HL-60/S4 treated with retinoic acid at 250 ng/mL for 4 days and 3 days (cell line): ENCODE results near the gene FAM186B.
"Not testable (repeated sequence)": the region's sequence is repeated elsewhere in the genome, so short reads cannot be mapped to it uniquely, and the experiment has no call there.

Source experiments
- in situ Hi-C: fragments of 300-500 bp; cut with MboI; formaldehyde crosslinking; loops from 2 replicates; pipeline ENCODE4 v1.7.0; 2022; ENCODE audit warnings: low sequenced_read_pairs

Gene FAM186B

DNA sequence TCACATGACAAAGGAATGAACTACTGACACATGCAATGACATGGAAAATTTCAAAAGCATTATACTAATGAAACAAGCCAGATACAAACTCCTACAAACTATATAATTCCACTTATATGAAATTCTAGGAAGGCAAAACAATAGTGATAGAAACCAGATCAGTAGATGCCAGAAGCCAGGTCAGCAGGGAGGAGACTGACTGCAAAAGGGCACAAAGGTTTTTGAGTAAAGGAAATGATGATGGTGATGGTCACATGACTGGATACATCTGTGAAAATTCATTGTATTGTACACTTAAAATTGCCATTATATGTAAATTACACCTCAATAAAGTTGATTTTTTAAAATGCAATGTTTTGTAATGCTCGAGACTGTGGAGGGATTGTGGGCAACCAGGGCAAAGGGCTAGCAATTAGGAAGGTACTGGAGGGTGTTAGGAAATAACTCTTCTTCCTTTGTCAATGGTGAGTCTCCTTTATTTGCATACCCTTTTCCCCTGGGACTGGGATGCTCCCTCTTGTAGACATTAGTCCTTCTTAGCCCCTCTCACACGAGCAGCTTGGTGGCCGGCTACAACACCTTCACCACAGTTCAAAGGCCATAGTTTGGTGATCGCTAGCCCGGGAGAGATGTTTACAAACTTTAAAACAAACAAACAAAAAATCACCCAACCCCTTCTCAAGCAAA is 11.2 kb upstream of the FAM186B start:
- in situ Hi-C loops: no loop called here

DNA sequence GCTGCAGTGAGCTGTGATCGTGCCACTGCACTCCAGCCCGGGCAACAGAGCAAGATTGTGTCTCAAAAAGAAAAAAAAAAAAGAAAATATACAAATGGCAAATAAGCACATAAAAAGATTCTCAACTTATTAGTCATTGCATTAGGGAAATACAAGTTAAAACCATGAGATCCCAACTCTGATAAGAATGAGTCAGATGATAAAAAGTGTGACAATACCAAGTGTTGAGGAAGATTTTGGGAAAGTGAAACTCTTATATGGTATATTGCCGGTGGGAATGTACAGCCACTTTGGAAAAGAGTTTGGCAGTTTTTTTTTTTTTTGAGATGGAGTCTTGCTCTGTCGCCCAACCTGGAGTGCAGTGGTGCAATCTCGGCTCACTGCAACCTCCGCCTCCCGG is 10.3 kb upstream of the FAM186B start:
- in situ Hi-C loops: no loop called here

DNA sequence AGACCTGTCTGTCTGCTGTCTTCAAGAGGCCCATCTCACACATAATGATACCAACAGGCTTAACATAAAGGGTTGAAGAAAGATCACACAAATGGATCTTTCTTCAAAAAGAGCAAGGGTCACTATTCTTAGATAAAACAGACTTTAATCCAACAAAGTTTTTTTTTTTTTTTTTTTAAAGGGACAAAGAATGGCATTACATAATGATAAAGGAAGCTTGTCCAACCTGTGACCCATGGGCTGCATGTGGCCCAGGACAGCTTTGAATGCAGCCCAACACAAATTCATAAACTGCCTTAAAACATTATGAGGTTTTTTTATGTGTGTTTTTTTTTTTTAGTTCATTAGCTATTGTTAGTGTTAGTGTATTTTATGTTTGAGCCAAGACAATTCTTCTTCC is 6.8 kb upstream of the FAM186B start:
- in situ Hi-C loops: no loop called here

DNA sequence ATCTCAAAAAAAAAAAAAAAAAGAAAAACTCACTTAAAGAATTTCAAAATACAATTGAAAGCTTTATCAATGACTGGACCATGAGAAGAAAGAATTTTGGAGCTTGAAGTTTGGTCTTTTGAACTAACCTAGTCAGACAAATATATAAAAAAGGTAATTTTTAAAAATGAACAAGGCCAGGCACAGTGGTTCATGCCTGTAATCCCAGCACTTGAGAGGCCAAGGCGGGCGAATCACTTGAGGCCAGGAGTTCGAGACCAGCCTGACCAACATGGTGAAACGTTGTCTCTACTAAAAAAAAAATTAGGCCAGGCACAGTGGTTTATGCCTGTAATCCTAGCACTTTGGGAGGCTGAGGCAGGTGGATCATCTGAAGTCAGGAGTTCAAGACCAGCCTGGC is 5.3 kb upstream of the FAM186B start:
- in situ Hi-C loops: not testable (repeated sequence)

DNA sequence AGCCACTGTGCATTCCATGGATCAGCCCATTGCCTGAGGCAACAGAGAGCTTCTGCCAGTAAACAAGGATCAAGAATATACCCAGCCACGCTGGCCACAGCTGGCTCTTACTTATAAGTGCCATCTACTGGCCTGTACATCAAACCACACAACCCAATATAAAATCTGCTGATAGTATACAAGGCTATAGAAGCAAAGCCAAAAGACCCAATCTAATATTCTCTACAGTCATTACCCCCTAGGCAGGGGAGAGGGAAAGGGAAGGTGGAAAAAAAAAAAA is 4.4 kb upstream of the FAM186B start:
- in situ Hi-C loops: no loop called here

DNA sequence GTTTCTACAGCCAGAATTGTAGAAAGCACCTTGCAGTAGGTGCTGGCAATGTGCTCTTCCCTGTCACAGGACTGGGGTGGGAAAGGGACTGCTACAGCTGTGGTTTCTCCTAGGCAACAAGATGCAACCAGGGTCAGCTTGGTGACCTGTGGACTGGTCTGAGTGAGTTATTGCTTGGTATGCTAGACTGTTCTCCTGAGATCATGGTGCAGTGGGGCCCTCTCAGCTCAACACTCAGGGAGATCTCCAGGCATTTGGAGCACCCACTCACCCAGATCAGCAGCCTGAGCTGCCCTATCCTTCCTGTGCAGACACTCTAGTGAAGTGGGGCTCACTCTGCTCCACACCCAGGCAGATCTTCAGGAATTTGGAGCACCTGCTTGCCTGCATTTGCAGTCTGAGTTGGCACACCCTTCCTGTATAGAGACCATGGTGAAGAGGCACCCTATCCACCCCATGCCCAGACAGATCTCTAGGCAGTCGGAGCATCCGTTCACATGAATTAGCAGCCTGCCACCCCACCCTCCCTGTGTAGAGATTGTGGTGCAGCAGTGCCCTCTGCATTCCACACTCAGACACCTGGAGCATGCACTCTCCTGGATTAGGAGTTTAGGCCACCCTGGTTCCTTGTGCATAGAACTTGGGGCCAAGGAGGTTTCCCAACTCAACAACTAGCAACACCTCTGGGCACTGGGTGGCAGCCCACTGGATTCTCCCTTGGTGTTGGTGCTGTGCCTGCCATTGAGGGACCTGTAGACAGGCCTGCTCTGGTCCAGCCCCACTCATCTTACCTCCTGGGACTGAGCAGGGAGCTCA is 3.8 kb upstream of the FAM186B start:
- in situ Hi-C loops: no loop called here

DNA sequence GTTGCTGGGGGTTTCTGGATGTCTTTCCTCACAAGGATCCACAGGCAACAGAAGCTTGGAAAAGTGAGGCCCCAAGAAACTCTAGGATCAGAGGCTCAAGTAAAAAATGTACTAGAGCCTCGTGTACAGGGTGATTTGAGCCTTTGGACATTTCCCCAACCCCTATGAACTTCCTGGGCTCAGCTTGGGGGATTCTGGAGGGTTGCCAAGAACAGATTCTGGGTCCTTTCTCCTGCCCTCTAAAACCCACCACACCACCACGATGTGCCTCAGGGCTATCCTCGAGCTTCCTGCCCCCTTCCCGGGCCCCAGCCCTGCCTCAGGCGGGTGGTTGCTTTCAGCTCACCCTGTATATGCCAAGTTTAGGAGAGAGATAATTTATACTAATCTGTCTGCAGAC is 583 bp downstream of the FAM186B start:
- in situ Hi-C loops: no loop called here

DNA sequence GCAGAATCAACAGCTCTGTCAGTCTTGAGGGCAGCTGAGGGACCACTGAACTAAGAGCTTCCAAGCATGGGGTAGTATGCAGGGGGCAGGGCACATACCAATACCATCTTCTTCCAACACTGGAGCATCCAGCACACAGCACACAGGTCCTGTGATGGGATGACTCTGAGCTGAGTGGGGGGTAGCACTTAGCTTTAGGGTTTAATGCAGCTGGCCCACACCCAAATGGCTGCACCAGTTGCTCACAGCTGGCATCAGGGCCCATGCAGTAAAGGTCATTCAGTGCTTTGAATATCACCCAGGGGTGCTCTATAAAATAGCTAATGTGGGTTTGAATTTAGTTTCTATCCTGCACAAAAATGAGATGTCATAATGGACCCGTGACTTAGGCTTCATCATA is 1.7 kb downstream of the FAM186B start:
- in situ Hi-C loops: no loop called here

DNA sequence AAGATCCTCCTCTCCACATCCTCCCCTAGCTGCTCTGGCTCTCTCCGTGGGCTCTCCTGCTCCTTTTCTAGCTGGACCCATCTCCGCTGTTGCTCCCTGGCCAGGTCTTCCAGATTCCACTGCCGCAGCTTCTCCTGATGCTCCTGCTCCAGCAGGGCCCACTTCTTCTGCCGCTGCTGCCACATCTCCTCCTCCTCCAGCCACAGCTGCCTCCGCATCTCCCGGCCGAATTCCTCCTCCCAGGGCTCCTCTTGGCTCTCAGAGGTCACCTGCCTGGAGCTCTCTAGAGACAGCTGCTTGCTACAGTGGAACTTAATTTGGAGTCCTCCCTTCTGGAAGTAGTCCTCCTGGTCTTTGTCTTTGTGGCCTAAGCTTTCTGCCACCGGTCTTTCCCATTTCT is 5.5 kb downstream of the FAM186B start:
- in situ Hi-C loops: no loop called here

DNA sequence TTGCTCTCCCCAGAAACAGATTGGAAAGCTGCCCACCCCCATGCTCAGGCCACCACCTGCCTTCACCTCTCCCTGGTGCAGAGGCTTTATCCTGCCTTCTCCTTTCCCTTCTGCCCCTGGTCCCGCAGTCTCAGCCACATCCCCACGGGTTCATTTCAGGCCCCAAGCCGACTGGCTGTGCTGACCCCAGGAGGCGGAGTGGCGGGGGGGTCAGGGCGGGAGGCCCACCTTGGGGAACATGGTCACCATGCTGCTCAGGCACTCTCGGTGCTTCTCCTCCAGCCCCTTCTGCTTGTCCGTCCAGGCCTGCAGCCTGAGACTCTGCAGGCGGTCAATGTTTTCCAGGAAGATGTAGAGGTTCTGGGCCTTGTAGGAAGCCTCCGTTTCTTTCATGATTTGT is 6.9 kb downstream of the FAM186B start:
- in situ Hi-C loops: no loop called here

DNA sequence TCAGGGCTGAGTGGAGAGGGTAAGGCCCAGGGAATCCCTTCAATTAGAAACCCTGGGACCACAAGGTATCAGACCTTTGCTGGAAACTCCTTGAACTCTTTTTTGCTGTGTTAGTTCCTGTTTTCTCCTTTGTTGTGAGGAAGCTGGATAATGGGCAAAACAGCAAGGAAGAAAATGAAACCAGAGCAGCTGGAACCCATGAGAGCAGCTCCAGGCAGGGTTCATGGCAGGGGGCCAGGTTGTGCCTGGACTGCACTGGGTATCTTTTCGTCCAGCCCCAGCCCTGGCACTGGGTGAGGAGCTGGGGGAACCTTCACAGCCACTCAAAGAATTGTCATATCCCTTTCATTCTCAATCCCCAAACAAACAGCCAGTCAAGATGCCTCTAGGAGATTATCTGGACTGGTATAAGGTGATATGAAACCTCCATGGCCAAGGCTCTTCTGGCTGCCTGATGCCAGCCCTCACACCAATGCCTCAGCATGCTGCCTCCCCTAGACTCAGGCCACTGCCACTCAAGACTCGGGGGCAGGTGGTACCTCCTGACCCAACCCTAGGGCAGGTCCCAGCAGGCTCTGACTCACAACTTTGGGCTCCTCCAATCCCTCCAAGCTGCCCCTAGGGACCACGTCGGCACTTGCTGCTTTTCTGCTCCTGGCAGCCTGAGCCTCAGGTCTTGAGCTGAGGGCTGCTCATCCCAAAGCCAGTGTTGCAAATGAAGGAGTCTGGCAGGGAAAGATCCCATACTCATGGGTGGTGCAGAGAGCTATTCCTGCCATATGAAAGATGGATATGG is 16.5 kb downstream of the FAM186B start:
- in situ Hi-C loops: no loop called here

DNA sequence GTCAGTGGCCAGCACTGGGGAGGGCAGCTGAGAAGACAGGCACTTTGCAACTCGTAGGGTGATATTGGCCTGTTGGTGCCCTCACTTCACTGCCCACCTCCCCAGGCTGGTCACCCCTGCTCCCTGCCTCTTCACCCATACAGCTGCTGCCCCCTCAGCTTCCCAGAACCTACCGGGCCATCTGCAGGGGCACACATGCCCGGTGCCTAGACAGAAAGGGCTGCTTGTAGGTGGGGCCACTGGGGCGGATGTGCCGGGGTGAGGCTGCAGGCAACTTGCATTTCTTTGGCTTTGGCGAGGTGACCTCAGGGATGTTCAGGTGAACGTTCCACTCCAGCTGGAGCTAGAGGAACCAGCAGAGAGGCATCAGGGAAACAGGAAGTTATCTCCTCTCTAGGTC is 17.2 kb downstream of the FAM186B start:
- in situ Hi-C loops: no loop called here

DNA sequence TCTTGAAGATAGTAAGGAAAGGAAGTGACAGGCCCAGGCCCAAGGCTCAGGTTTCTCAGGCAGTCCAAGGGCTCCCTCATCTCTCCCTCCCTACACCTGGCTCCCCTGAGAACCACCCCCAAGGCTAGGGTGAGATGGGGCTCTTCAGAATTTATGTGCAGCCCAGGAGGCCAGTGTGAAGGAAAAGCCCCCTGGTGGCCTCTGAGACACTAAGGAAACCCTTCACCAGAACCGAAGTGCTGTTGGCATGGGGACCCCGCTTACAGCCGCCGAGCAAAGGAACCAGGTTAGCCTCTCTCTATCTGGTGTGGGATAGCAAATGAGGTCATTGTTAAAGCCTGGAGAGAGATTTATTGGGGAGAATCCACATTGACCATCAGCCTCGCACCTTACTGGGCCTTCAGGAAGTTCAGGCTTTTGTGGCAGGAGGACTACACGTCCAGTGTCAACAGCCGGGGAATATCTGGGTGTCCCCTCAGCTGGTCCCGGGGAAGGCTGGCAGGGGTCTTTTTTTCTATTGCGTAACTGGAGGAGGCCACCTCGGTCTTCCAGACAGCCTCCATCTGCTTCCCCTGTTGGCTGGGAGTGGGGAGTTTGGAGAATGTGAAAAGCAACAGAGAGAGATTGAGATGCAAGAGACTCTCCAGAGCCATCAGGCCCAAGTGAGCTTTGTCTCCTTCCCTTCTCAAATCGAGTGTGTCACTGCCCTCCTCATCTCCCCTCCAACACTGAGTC is 18.1 kb downstream of the FAM186B start:
- in situ Hi-C loops: no loop called here

DNA sequence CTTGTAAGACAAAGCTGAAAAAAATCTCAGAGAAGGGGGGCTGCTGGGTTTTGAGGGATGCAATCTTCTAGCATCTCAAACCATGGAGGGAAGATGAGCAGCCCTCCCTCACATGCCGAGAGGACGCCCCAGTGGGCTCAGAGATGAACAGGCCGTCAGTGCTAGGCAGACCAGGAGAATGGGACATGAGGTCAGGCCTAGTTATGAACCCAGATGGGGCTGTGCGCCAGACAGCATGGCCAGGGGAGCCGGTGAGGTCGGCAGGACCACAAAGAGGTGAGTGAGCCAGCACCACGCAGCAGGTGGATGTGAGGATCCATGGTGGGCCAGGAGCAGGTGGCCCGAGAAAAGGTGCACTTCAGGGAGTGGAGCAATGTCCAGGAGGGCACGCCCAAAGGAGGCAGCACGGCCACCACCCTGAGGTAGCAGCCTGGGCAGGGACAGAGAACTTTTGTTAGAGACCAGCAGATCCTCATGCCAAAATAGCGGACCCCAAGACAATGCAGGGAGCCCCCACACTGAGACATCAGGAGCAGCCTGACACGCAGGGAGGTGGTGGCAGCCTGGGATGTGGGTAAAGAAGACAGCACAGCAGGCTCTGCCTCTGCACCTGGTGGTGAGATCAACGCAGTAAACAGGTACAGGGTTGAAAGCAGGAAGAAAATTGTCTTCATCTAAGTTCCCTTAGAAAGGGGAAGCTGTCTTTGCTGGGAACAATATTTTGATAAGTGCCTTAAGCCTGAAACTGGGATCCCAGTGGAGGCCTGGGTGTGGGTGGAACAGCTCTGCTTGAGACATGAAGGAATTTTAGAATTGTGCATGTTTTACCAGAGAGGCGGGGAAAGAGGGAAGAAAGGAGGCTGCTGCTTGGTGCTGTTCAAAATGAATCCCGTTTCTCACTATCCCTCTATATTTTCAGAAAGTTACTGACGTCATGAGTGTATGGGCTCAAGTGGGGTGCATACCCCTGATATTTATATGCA is 19.7 kb downstream of the FAM186B start:
- in situ Hi-C loops: no loop called here

DNA sequence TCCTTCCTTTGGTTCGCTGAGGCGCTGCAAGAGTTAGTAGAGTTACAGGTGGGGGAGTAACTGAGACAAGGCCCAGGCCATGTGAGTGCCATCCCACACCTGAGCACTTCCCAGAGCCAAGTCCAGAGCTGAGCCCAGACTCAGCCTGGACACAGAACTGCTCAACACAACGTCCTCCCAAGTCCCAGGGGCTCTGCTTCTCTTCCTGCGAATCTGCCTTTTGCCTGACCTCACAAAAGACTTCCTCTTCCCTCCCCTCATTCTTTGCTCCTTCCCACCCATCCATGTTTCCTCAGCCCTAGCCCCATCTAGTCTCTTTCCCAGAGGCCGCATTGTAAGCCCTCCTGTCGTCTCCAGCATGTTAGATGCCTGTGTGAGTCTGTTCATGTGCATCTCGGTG is 20.8 kb downstream of the FAM186B start:
- in situ Hi-C loops: no loop called here

DNA sequence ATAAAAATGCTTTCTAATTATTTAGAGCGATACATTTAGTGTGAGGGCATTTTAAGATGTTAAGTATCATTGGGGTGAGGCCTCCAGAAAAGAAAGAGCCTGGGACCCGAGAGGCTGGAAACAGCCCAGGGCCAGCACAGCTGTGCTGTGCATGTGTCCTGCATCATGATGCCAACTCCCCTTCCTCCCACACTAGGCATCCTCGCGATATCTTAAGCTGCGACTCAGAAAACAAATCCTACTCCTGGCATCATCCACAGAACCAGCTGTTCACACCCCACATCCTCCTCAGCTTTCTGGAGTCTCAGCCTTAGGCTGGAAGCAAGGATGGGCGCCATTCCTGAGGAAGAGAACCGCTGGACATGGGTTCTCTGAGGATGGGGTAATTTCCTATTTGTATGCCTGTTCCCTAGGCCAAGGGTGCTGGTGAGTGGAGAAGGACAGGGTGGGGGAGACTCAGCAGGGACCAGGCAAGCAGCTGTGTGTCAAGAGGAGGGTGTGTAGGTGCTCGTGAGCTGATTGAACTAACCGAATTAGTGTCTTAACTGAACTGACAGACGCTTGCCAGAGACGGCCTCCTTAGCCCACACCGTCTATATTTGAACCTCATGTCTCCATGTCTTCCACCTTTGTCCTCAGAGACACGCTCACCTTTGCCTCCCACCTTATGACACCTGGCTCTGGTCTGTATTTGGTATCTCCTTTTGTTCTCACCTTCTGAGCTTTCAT is 21.9 kb downstream of the FAM186B start:
- in situ Hi-C loops: no loop called here

DNA sequence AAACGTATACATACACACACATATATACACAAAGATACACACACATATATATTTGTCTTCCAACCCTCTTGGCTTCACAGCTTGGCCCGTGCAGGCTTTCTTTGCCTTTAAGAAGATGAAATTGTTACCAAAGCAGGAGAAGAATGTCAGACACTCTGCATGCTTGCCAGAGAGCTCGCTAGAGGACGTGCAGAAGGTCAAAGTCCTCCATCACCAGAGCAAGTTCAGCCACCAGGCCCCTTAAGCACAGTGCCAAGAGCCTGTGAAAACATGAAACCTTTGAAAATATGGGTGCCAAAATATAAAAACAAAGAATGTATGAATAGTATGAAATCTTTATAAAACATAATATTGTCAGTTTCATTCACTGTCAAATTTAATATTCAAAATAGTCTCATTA is 22.6 kb downstream of the FAM186B start:
- in situ Hi-C loops: no loop called here

DNA sequence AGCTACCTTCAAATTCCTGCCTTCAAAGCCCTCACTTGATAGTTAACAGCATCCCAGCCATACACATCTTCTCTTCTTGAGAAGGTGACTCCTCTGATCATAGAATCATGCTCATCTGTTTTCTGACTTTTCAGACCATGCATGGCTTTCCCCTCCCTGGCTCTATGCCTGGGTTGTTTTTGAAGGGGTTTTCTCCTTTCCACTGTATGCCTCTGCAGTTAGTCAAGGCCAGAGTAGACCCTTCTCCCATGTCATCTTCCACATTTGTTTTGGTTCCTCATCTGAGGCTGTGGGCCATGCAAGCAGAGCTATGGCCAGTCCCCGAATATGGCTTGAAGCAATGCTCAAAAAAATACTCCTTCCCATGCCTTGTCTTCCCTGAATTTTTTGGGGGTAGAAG is 23.2 kb downstream of the FAM186B start:
- in situ Hi-C loops: no loop called here
